Fibroblast of the aortic adventitia (primary cell): Measurements from ENCODE around the gene NOTCH2. TPM values are rescaled to one million over a fixed set of nuclear protein-coding genes. Genes with fewer than 3 reads are reported as not detected.

Experiments used
- DNase-seq: peaks from one replicate; pipeline ENCODE4 v3.0.0-alpha.2; 2010; ENCODE audit warnings: low read depth
- H3K4me3 ChIP-seq: 2 replicates; pipeline ENCODE4 v1.5.1; 2011; ENCODE audit warnings: low read depth, mild to moderate bottlenecking, control low read depth, low read length, moderate library complexity
- total RNA-seq: library from RNA; depleted of rRNA; stranded (reverse); fragments of >200 nt; gene quantifications from 2 replicates; pipeline ENCODE4 v1.2.3, GENCODE V29; 2012; ENCODE audit warnings: low replicate concordance
- TF ChIP-seq, protein P1 (sequence below): IDR thresholded peaks from 2 replicates; pipeline ENCODE4 v1.5.1; 2011; ENCODE audit warnings: mild to moderate bottlenecking, low read length, control low read depth, inconsistent platforms; ENCODE audit not compliant: insufficient read depth

NOTCH2 gene
- total RNA-seq, 1 donor: 143 TPM

- TF ChIP-seq, protein P1, sequence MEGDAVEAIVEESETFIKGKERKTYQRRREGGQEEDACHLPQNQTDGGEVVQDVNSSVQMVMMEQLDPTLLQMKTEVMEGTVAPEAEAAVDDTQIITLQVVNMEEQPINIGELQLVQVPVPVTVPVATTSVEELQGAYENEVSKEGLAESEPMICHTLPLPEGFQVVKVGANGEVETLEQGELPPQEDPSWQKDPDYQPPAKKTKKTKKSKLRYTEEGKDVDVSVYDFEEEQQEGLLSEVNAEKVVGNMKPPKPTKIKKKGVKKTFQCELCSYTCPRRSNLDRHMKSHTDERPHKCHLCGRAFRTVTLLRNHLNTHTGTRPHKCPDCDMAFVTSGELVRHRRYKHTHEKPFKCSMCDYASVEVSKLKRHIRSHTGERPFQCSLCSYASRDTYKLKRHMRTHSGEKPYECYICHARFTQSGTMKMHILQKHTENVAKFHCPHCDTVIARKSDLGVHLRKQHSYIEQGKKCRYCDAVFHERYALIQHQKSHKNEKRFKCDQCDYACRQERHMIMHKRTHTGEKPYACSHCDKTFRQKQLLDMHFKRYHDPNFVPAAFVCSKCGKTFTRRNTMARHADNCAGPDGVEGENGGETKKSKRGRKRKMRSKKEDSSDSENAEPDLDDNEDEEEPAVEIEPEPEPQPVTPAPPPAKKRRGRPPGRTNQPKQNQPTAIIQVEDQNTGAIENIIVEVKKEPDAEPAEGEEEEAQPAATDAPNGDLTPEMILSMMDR: no peak
- DNase-seq: no peak
- no peak overlapping the region for H3K4me3 ChIP-seq
Measured at GRCh38 chr1:119898530-119898929, 170.9 kb downstream of the NOTCH2 start.

DNA sequence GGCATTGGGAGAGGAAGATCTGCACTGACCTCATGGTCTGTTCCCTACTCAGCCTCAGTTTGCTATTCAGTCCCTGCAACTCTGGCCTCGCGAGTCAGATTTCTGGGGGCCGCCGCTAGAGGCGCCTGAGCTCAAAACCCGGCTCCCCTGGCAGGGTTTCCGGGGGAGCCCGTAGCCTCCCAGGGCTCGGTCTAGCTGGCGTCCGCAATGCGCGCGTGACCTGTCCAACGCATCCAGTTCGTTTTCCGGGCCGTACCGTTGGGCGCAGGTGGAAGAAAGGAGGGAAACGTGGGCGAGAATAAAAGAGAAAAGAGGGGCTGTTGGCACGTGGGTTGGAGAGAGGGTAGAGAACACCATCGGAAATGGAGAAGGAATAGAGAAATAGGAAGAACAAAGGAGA lies 173.2 kb downstream of the NOTCH2 start, which contains the start of gene ADAM30:
Gene ADAM30, minus strand, starts transcription at position 213 of the 400 bp plus-strand sequence. Its CDS starts 179 bp downstream, at position 34.
- TF ChIP-seq, protein P1: no peak
- DNase-seq: no peak
- no peak within 1 kb of the TSS for H3K4me3 ChIP-seq

- H3K4me3 ChIP-seq: no peak overlapping the region
- TF ChIP-seq, protein P1: no peak
- DNase-seq: no peak
Measured at GRCh38 chr1:119895102-119895501, 174.4 kb downstream of the NOTCH2 start.

DNA sequence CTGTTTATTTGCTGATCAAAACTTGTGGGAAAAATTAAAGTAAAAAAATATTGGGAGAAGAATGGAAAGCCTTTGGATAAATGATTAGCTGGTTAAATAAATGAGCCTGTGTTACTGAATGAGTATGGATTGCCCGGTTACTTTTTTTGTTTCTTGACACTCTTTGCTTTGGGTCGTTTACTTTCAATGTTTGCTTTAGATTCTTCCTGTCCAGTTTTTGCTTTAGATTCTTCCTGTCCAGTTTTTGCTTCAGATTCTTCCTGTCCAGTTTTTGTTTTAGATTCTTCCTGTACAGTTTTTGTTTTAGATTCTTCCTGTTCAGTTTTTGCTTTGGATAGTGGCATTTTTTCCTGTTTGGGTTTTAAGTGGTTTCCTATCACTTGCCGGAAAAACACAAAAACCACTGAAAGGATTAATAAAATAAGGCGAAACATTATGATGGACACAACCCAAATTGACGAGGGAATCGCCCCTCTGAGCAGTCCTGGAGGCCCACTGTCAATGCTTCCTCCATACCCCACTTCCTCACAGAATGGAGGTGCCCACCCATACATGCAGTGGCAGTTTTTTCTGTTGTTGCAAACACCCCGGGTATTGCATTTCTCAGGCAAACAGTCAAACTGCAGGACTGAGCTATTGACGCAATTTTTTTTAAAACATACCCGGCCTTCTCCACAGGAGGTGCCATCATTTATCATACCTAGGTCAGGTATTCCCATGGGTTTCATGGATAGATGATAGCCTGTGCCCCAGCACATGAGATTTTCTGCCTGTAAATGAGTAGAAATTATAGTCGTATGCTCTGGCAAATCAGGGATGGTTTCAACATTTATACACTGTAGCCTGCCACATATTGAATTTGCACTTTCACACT lies 175.4 kb downstream of the NOTCH2 start:
- H3K4me3 ChIP-seq: no peak overlapping the region
- TF ChIP-seq, protein P1: no peak
- DNase-seq: no peak

DNA sequence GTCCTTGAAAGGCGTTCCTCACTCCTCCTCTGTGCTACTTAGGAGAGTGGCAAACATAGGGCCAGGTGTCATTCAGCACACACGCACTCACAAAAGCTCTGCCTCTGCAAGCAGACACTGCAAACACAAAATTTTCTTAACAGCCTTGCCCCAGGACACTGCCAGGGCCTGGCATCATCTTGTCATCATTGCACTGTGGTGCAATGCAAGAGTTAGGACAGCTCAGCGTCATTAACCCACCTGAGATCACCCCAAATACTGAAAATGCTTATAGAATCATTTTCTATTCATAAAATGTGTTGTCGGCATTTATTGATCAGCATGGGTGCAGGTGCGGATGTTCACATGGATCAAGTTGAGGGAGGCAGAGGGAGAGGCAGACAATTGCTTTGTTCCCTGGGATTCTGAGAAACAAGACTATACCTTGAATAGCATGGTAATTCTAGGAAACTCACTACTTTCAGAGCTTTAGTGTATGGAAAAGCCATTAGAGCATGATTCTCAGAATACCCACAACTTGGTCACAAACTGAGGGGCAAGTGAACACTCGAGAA lies 176.1 kb downstream of the NOTCH2 start:
- TF ChIP-seq, protein P1: no peak
- no peak for DNase-seq
- H3K4me3 ChIP-seq: no peak overlapping the region

DNA sequence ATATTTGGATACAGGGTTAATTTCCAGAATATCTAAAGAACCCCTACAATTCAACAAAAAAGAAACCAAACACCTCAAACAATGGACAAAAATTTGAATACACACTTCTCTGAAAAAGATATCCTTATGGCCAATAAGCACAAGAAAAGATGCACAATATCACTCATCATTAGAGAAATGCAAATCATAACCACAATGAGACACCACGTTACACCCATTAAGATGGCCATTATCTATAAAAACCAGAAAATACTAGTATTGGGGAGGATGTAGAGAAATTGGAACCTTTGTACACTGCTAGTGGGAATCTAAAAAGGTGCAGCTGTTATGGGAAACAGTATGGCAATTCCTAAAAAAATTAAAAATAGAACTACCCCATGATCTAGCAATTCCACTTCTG lies 178.1 kb downstream of the NOTCH2 start:
- no peak overlapping the region for H3K4me3 ChIP-seq
- TF ChIP-seq, protein P1: no peak

More for the DNA sequence above, 178.1 kb downstream of the NOTCH2 start:
- DNase-seq: no peak
